OCI-LY7 (cell line): ENCODE measurements around the gene FAM78A. TPM values are rescaled to one million over a fixed set of nuclear protein-coding genes. Genes with fewer than 3 reads are reported as not detected.

Experiments used
- BruUV-seq: library from RNA; stranded (reverse); fragments of 400-500 nt; replicated peaks from 2 replicates; lab custom pipeline; 2021; lab: Mats Ljungman, UMichigan
- CTCF ChIA-PET: fragments of 300-600 bp; sonication (Branson Sonifier 250); formaldehyde crosslinking; loops from one replicate; lab custom pipeline; 2022; ENCODE audit warnings: antibody characterized with exemption; ENCODE audit not compliant: unreplicated experiment; lab: Charles Lee
- POLR2A ChIA-PET: fragments of 300-600 bp; sonication (Branson Sonifier 250); formaldehyde crosslinking; loops from one replicate; lab custom pipeline; 2022; ENCODE audit warnings: antibody characterized with exemption; lab: Charles Lee
- DNase-seq: peaks from one replicate; pipeline ENCODE4 v3.0.0-alpha.2; 2015; ENCODE audit warnings: low spot score
- H2AFZ ChIP-seq: fragments of 200-600 bp; sonication (generic), shearing (Covaris generic); 2 replicates; pipeline ENCODE4 v1.6.1; 2014; ENCODE audit warnings: mild to moderate bottlenecking, antibody characterized with exemption, low read length, moderate library complexity
- H3K27ac ChIP-seq: fragments of 200-600 bp; sonication (generic); 2 replicates; pipeline ENCODE4 v1.5.1; 2014; ENCODE audit warnings: mixed run types, low read depth, mild to moderate bottlenecking, moderate library complexity, low read length, inconsistent platforms; ENCODE audit not compliant: poor library complexity, severe bottlenecking
- H3K36me3 ChIP-seq: fragments of 200-600 bp; sonication (generic); 2 replicates; pipeline ENCODE4 v1.6.1; 2014; ENCODE audit warnings: mild to moderate bottlenecking, antibody characterized with exemption, low read length, moderate library complexity, mixed read lengths; ENCODE audit not compliant: insufficient read depth
- H3K4me1 ChIP-seq: fragments of 200-600 bp; sonication (generic); 2 replicates; pipeline ENCODE4 v1.5.1; 2014; ENCODE audit warnings: mild to moderate bottlenecking, low read length; ENCODE audit not compliant: insufficient read depth, poor library complexity, severe bottlenecking
- H3K4me2 ChIP-seq: fragments of 200-600 bp; sonication (generic); 2 replicates; pipeline ENCODE4 v1.6.1; 2014; ENCODE audit warnings: mild to moderate bottlenecking, low read length
- H3K4me3 ChIP-seq: fragments of 200-600 bp; sonication (generic); 2 replicates; pipeline ENCODE4 v1.5.1; 2014; ENCODE audit warnings: mild to moderate bottlenecking, low read depth, low read length; ENCODE audit not compliant: poor library complexity, severe bottlenecking
- H3K79me2 ChIP-seq: fragments of 200-600 bp; sonication (generic); 2 replicates; pipeline ENCODE4 v1.6.1; 2016; ENCODE audit warnings: low read depth, mild to moderate bottlenecking, low read length, moderate library complexity, mixed read lengths; ENCODE audit not compliant: insufficient read depth
- H3K9me2 ChIP-seq: fragments of 200-600 bp; sonication (generic); 2 replicates; pipeline ENCODE4 v1.6.1; 2016; ENCODE audit warnings: mild to moderate bottlenecking, low read length, mixed read lengths; ENCODE audit not compliant: insufficient read depth
- H3K9me3 ChIP-seq: fragments of 200-600 bp; sonication (generic); 2 replicates; pipeline ENCODE4 v1.6.1; 2014; ENCODE audit warnings: mild to moderate bottlenecking, mixed run types, low read length, mixed read lengths
- H4K20me1 ChIP-seq: fragments of 200-600 bp; sonication (generic); 2 replicates; pipeline ENCODE4 v1.6.1; 2014; ENCODE audit warnings: mild to moderate bottlenecking, antibody characterized with exemption, low read length, moderate library complexity, mixed read lengths; ENCODE audit not compliant: insufficient read depth
- CTCF ChIP-seq: fragments of 200-600 bp; sonication (generic); conservative IDR thresholded peaks from 2 replicates; pipeline ENCODE4 v1.5.1; 2014; ENCODE audit warnings: mild to moderate bottlenecking, antibody characterized with exemption, low read length, moderate library complexity, mixed read lengths
- EZH2phosphoT487 ChIP-seq: fragments of 200-600 bp; sonication (generic); IDR thresholded peaks from 2 replicates; pipeline ENCODE4 v1.6.1; 2018; ENCODE audit warnings: low read depth, borderline replicate concordance, mild to moderate bottlenecking, mixed run types, antibody characterized with exemption, low read length, moderate library complexity, mixed read lengths
- intact Hi-C: fragments of 100-400 bp; cut with micrococcal nuclease; formaldehyde crosslinking; loops from one replicate; pipeline ENCODE4 v1.10.0; 2022; ENCODE audit not compliant: unreplicated experiment
- total RNA-seq, 2 experiments: library from RNA; depleted of rRNA in 1 of 2; stranded (reverse); fragments of >200 nt in 1 of 2; shearing (Covaris generic) in 1 of 2; gene quantifications; 2 replicates each; pipeline ENCODE4 v1.2.3, GENCODE V29; 2014 to 2022

FAM78A gene
- total RNA-seq, 2 experiments from 2014 or later = 25.0 to 35.0 TPM

GRCh38 chr9:131303381-131304321, 27.3 kb upstream of the FAM78A start:
- no peak for DNase-seq
- no peak overlapping the region for H2AFZ ChIP-seq
- H3K36me3 ChIP-seq = no peaks in the 10 kb centered on the region
- no peaks in the 10 kb centered on the region for H3K79me2 ChIP-seq
- H3K4me1 ChIP-seq = no peaks in the 10 kb centered on the region
- no TSS peak for BruUV-seq
- CTCF ChIA-PET = interaction anchor here (0.6 kb wide), 1 partner anchor 11 kb away, joined by 3 read pairs; no protein-coding TSS in a partner anchor
- no peaks in the 10 kb centered on the region for H4K20me1 ChIP-seq
- no peaks in the 10 kb centered on the region for H3K9me3 ChIP-seq
- no peak overlapping the region for H3K4me2 ChIP-seq
- H3K27ac ChIP-seq = no peak overlapping the region
- POLR2A ChIA-PET = interaction anchor here (0.5 to 0.6 kb wide), 2 partner anchors 58 to 224 kb away, joined by 3 to 4 read pairs; no protein-coding TSS in a partner anchor
- TF ChIP-seq CTCF = no peak
- no peak for TF ChIP-seq EZH2phosphoT487
- intact Hi-C loops = no loop called here
- no peak overlapping the region for H3K4me3 ChIP-seq
- H3K9me2 ChIP-seq = no peaks in the 10 kb centered on the region

- ChIA-PET CTCF (no interaction called here), POLR2A (interaction anchor here (0.7 kb wide), 1 partner anchor 99 kb away, joined by 5 read pairs; no protein-coding TSS in a partner anchor)
- BruUV-seq = no TSS peak
- Histone ChIP-seq H3K4me1 (no peaks in the 10 kb centered on the region), H3K36me3 (no peaks in the 10 kb centered on the region), H2AFZ (no peak overlapping the region), H3K9me2 (no peaks in the 10 kb centered on the region), H4K20me1 (no peaks in the 10 kb centered on the region), H3K79me2 (no peaks in the 10 kb centered on the region), H3K4me3 (no peak overlapping the region), H3K9me3 (no peaks in the 10 kb centered on the region), H3K27ac (no peak overlapping the region), H3K4me2 (no peak overlapping the region)
- TF ChIP-seq CTCF = no peak
- no peak for TF ChIP-seq EZH2phosphoT487
- intact Hi-C loops = no loop called here
- DNase-seq = no peak
These were observed 26.1 kb upstream of the FAM78A start for GRCh38 chr9:131302244-131303075.
